GM19324 (cell line): ENCODE measurements around the gene EIF6.

Experiments used
- ATAC-seq: cut with Tn5 transposase; IDR thresholded peaks from one replicate; pipeline ENCODE4 v1.9.1; 2021; ENCODE audit warnings: mild to moderate bottlenecking, moderate library complexity; ENCODE audit not compliant: unreplicated experiment, low FRiP score

The EIF6 gene

GRCh38 chr20:35295674-35296073 is 11.1 kb upstream of the EIF6 start:
- ATAC-seq = no peak

- no peak for ATAC-seq
Measured at GRCh38 chr20:35295058-35295457, 10.5 kb upstream of the EIF6 start.

DNA sequence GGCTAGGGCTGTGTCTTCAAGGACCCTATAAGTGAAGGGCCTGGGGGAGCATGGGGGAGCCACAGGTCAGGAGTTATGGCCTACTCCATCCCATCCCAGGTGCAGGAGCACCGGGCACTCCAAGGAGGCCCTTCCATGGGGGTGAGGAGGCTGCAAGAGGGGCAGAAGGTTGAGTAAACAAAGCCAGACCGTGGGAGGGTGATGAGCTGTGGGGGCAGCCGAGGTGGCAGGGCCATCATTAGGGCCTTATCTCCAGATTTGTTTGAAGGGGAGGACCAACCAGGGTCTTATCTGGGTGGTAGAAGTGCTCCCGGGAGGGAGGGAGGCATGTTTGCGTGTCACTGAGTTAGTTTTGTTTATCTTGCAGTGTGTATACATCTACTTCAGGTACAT is 9.7 kb upstream of the EIF6 start:
- no peak for ATAC-seq

DNA sequence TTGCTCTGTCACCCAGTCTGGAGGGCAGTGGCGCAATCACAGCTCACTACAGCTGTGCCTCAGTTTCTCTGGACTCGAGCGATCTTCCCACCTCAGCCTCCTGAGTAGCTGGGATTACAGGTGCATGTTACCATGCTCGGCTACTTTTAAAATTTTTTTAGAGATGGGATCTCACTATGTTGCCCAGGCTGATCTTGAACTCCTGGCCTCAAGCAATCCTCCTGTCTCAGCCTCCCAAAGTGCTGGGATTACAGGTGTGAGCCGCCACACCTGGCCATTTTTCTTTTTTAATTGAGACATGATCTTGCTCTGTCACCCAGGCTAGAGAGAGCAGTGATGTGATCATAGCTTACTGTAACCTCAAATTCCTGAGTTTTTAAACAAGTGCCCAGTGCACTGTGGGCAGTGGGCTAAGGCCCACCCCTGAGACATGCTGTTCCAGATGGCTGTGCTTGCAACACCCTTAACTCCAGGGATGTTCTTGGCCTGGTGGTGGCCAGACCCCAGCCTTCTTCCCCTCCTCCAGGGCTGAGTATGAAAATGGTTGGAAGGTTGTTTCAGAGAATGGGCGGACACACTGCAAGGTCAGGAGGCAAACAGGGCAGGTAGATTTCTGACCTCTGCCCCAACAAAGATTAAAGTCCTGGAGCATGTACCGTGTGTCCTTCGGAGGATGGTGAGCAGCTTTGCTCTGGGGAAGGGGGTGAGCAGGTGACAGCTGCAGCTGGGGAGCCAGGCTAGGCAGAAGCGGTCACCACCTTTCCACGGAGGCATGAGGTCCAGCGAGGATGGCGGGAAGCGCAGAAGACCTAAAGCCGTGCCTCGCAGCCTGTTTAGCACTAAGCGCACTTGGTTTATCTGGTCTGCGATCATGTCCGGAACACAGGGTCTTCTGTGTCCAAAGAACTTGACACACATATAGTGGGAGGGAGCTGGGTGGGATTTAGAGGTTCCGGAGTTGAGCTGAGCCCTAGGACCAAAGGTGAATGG is 9.0 kb upstream of the EIF6 start:
- no peak for ATAC-seq

DNA sequence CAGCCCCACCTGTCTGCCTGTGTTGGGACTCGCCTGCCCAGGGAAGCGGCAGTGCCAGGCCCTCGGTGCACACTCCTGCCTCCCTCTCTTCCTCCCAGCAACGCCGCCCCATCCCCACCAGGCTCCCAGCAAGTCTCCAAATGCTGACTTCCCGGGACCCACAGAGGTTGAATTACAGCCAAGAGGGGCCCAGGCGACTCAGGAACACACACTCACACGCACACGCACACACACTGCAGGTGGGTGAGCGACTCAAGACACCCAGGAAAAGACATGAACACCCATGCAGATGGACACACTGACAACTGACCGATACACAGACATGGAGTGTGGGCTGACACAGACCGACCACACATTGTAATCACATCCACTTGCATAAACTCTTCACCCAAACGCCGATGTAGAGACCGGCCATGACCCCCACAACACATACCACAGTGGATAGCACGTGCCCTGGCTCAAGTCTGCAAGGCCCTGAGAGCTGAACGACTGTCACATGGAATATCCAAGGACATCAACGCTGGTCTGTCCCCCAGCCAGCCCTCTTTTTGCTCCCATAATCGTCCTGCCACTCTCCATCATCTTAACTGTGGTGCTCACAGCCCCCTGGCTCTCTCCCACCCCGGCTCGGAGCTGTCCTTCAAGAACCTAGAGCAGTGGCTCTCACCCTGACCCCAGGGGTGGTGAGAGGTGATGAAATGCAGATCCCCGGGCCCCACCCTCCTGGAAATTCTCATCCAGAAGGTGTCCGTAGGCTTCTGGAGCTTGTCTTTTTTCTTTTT is 8.1 kb upstream of the EIF6 start:
- no peak for ATAC-seq

DNA sequence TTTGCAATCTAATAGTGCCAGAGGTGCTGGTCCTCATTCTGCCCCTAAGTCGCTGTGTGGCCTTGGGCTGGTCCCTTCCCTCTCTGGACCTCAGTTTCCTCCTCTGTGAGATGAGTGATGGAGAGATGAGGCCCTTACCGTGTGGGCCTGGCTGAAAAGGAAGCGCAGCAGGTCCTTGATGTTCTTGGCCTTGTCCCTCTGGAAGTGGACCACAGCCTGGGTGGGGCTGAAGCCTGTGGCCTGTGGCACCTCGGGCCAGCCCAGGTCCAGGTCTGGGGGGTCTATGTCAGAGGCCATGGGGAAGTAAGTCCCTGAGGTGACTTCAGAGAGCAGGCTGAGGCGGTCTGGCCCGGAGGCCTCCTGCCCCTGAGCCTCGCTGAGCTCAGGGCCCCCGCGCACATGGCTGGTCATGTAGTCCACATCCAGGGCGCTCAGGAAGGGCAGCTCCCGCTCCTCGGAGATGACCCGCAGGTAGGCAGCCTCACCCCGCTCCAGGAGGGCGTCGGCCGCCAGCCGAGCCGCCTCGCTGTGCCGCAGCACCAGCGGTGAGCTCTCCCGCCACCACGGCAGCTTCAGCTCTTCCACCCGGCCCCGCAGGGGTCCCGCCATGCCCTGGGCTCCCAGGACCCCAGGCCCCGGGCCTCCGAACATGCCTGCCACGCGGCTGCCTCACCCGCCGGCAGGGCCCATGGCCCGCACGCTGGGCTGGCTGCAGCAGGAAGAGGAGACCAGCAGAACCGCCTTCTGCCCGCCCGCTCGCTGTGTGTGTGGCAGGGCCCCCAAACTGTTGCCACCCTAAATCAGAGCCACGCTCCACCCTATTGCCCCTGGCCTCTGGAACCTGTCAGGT is 7.3 kb upstream of the EIF6 start, which contains the start of gene FAM83C:
TSS of gene FAM83C (minus strand) at position 772 of the 850 bp plus-strand sequence. CDS start at position 651, 121 bp downstream.
- ATAC-seq = no peak

DNA sequence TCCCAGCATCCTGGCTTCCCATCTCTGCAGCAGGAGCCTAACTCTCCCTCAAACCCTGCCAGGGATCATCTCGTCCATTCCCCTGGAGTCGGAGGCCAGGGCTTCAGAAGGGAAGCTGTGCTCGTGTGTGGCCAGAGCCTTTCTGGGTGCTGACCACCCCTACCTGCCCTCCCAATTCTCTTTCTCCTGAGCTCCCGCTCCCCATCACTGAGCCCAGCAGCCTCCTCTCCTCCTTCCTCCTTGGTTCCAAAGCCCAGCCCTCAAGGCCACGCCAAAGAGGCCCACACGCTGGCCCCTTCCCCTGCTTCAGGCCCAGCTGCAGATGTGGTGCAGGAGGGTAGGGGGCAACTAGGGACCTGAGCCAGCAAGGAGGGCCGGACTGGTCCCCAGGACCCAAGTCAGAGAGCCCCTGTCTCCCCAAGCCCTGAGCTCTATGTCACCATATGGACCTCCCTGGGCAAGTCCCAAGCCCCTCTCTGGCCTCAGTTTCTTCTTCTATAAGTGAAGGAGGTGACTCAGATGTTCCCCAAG is 6.4 kb upstream of the EIF6 start:
- ATAC-seq = no peak

DNA sequence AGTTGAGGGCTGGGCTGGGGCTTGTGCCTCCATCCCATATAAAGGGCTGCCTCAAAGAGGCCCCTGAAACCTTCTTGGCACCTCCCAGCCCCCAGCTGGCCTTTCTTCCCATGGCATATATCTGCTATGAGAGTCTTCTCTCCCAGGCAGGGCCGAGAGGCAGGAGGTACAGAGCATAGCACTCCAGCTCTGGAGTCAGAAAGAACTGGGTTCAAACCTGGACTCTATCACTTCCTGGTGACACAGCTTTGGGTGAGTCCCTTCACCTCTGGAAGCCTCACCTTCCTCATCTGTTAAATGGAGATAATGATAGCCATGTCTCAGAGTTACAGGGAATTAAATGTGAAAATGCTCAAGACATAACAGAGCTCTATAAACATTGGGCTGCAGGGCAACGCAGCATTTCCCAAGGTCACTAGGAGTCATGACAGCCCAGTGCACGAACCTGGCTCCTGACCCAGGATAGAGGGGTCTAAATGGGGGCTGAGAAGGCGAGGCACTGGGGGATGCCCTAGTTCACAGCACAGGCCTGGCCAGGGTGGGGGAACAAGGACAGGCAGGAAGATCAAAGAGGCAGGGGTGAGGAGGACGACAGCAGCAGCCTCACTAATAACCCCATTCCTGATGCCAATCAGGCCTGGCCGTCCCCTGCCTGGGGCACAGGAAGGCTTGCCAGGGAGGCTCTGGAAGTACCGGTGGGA is 5.8 kb upstream of the EIF6 start:
- ATAC-seq = no peak

GRCh38 chr20:35288325-35289060 is 3.9 kb upstream of the EIF6 start:
- no peak for ATAC-seq

- no peak for ATAC-seq
Measured at GRCh38 chr20:35287509-35288324, 3.1 kb upstream of the EIF6 start.

DNA sequence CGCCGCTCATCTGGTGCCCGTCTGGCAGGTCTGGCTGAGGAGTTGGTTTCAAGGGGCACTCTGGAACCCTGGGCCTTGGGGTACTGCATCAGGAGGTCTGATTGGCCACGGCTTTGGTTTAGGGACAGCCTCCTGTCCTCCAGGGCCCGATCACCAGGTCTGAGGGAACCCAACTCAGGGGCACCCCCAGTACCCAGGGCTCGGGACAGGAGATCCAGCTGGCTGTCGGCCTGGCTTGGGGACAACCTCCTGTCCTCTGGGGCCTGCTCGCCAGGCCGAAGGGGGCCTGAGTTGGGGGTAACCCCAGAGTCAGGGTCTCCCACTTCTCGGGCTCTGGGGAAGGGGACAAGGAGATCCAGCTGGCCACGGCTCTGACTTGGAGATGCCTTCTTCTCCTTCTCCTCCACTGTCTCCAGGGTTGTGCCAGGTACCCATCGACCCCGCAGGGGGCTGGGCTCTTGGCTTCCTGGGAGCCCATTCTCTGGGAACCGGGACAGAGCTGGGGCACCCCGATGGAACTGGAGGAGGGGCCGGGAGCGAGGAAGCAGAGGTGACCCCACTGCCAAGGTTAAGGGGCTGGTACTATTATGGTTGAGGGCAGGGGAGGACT is 2.4 kb upstream of the EIF6 start:
- no peak for ATAC-seq

GRCh38 chr20:35286077-35286898 is 1.7 kb upstream of the EIF6 start:
- no peak for ATAC-seq

DNA sequence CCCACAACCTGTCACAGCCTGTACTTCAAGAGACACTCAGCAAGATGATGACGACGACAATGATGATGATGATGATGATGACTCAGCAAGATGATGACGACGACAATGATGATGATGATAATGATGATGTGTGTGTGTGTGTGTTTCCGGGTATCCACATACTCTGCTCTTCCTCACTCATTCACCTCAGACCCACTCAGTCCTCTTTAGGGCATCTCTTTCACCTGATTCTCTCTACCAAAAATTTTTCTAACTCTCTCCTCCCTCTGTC is 1.2 kb upstream of the EIF6 start:
- ATAC-seq = no peak

GRCh38 chr20:35284992-35285805 is 627 bp upstream of the EIF6 start:
- ATAC-seq = no peak

GRCh38 chr20:35283441-35284266 is 918 bp downstream of the EIF6 start:
- ATAC-seq = peak; percentile 17
